HL-60 (cell line): ENCODE data around the gene CCL19.

Source experiments
- DNase-seq, 2 experiments: peaks; one replicate each; pipeline ENCODE4 v3.0.0-alpha.2; 2010 to 2020; ENCODE audit warnings: low read depth in 1 of 2, low spot score in 1 of 2
- H3K27ac ChIP-seq: fragments of 250-450 bp; sonication (Bioruptor Pico); replicated peaks from 2 replicates; pipeline ENCODE4 v1.5.1; 2020; ENCODE audit warnings: mild to moderate bottlenecking, moderate library complexity
- H3K27me3 ChIP-seq: fragments of 250-450 bp; sonication (Bioruptor Pico); 2 replicates; pipeline ENCODE4 v1.5.1; 2021; ENCODE audit warnings: mild to moderate bottlenecking, moderate library complexity; ENCODE audit not compliant: insufficient read depth, poor library complexity, severe bottlenecking
- H3K4me3 ChIP-seq: replicated peaks from 2 replicates; pipeline ENCODE4 v1.5.1; 2011; ENCODE audit warnings: mild to moderate bottlenecking, control low read depth, low read length; ENCODE audit not compliant: insufficient read depth
- GABPA ChIP-seq: IDR thresholded peaks from 2 replicates; pipeline ENCODE4 v1.6.1; 2012; ENCODE audit warnings: low read depth
- POLR2AphosphoS5 ChIP-seq: IDR thresholded peaks from 2 replicates; pipeline ENCODE4 v1.6.1; 2012; ENCODE audit warnings: low read depth
- REST ChIP-seq: IDR thresholded peaks from 2 replicates; pipeline ENCODE4 v1.6.1; 2012; ENCODE audit warnings: low read depth; ENCODE audit not compliant: insufficient replicate concordance
- SPI1 ChIP-seq: IDR thresholded peaks from 2 replicates; pipeline ENCODE4 v1.6.1; 2012; ENCODE audit warnings: low read depth, mild to moderate bottlenecking, borderline replicate concordance
- TF ChIP-seq, protein P1 (sequence below): IDR thresholded peaks from one replicate; pipeline ENCODE4 v1.5.1; 2011; ENCODE audit warnings: low read length, control low read depth, inconsistent platforms; ENCODE audit not compliant: insufficient read depth

The CCL19 gene

GRCh38 chr9:34685591-34685990 lies 5.5 kb downstream of the CCL19 start:
- Histone ChIP-seq H3K4me3 (no peak overlapping the region), H3K27me3 (no peaks in the 10 kb centered on the region), H3K27ac (no peak overlapping the region)
- DNase-seq: no peak
- TF ChIP-seq GABPA: no peak
- no peak for TF ChIP-seq POLR2AphosphoS5
- no peak for TF ChIP-seq SPI1
- TF ChIP-seq, protein P1, sequence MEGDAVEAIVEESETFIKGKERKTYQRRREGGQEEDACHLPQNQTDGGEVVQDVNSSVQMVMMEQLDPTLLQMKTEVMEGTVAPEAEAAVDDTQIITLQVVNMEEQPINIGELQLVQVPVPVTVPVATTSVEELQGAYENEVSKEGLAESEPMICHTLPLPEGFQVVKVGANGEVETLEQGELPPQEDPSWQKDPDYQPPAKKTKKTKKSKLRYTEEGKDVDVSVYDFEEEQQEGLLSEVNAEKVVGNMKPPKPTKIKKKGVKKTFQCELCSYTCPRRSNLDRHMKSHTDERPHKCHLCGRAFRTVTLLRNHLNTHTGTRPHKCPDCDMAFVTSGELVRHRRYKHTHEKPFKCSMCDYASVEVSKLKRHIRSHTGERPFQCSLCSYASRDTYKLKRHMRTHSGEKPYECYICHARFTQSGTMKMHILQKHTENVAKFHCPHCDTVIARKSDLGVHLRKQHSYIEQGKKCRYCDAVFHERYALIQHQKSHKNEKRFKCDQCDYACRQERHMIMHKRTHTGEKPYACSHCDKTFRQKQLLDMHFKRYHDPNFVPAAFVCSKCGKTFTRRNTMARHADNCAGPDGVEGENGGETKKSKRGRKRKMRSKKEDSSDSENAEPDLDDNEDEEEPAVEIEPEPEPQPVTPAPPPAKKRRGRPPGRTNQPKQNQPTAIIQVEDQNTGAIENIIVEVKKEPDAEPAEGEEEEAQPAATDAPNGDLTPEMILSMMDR: no peak
- TF ChIP-seq REST: no peak

- TF ChIP-seq REST (no peak), GABPA (no peak), POLR2AphosphoS5 (no peak), SPI1 (no peak)
- TF ChIP-seq, protein P1: no peak
- DNase-seq: no peak
- Histone ChIP-seq H3K27me3 (no peaks in the 10 kb centered on the region), H3K27ac (no peak overlapping the region), H3K4me3 (no peak overlapping the region)
Observed at GRCh38 chr9:34684816-34685215, 6.3 kb downstream of the CCL19 start.

DNA sequence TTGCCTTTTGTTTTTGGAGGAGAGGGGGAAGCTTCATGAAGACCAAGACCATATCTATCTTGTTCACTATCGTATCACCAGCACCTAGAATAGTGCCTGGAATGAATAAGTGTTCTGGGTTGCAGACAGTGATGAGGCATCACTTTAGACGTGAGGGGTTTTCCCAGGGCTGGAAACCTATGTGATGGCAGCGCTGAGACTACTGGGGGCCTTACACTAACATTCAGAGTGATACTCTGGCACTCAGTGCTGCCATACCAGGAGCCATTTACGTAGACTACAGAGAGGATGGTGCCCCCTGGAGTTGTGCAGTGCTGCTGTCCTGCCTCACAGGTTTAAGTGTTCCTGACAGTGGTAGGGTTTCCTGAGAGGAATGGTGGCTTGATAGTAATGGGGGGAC lies 6.9 kb downstream of the CCL19 start:
- Histone ChIP-seq H3K27me3 (no peaks in the 10 kb centered on the region), H3K4me3 (no peak overlapping the region)
- no peak for DNase-seq

More for the DNA sequence above, 6.9 kb downstream of the CCL19 start:
- no peak overlapping the region for H3K27ac ChIP-seq
- TF ChIP-seq GABPA: no peak
- no peak for TF ChIP-seq POLR2AphosphoS5
- TF ChIP-seq SPI1: no peak
- no peak for TF ChIP-seq REST
- TF ChIP-seq, protein P1: no peak
